ENCODE measurements around the gene CLDN5. TPM values are rescaled to one million over a fixed set of nuclear protein-coding genes. Genes with fewer than 3 reads are reported as not detected.

CLDN5 gene, protein sequence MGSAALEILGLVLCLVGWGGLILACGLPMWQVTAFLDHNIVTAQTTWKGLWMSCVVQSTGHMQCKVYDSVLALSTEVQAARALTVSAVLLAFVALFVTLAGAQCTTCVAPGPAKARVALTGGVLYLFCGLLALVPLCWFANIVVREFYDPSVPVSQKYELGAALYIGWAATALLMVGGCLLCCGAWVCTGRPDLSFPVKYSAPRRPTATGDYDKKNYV
- 228 TPM for total RNA-seq

DNA sequence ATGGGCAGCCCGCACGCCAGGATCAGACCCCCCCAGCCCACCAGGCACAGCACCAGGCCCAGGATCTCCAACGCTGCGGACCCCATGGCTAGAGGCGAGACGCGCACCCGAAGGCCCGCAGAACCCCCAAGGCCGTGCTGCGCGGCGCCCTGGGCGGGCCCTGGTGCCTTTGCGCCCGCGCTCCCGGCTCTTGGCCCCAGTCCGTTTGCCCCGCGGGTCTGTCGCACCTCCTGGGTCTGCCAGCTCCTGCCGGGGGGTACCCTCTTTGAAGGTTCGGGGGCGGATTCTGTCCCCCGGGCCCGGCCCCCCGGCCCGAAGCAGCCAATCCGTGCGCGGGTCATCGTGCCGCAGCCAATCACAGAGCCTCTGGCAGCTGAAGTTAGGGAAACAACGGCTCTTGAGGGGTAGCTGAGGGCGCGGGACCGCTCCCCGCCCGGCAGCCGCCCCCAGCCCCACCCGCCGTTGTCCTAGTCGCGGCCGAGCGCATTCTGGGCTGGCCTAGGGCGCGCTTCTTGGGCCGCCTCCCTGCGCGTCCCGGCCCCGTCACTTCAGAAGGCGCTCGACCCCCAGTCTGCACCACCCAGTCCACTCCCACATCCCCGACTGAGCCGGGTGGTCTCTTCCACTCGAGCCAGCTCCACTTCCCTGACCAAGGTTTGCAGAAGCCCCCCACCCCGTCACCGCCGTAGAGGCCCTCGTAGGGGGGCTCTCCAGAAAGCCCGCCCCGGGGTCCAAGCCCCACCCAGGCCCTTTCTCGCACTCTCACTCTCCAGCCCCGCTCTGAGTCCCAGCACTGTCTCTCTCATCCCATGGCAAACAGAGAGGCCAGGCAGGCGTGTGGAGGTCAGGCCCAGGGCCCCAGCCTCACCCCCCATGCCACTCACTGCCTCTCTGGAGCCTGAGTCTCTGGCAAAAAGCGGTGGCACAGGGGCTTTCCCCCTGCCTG is at the start of gene CLDN5:
Gene CLDN5 (minus strand): TSS at position 241 of the 946 bp plus-strand sequence. CDS start 155 bp downstream, at position 86.
- Histone ChIP-seq H3K27me3 (no peaks in the 10 kb centered on the region), H3K4me3 (peak within 1 kb of the TSS; percentile 38 to 44), H3K9me3 (no peaks in the 10 kb centered on the region), H3K4me1 (peaks cover 20% of the 10 kb centered on the region), H3K36me3 (no peaks in the 10 kb centered on the region), H3K27ac (peak within 1 kb of the TSS; percentile 68)
- TF ChIP-seq, protein P1, sequence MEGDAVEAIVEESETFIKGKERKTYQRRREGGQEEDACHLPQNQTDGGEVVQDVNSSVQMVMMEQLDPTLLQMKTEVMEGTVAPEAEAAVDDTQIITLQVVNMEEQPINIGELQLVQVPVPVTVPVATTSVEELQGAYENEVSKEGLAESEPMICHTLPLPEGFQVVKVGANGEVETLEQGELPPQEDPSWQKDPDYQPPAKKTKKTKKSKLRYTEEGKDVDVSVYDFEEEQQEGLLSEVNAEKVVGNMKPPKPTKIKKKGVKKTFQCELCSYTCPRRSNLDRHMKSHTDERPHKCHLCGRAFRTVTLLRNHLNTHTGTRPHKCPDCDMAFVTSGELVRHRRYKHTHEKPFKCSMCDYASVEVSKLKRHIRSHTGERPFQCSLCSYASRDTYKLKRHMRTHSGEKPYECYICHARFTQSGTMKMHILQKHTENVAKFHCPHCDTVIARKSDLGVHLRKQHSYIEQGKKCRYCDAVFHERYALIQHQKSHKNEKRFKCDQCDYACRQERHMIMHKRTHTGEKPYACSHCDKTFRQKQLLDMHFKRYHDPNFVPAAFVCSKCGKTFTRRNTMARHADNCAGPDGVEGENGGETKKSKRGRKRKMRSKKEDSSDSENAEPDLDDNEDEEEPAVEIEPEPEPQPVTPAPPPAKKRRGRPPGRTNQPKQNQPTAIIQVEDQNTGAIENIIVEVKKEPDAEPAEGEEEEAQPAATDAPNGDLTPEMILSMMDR (IDR thresholded peaks at IDR 0.05): no peak
- peak; percentile 26 to 44 for TF ChIP-seq POLR2AphosphoS5 (IDR thresholded peaks at IDR 0.05; ENCODE audit: insufficient read depth in 1 of 2, low read depth in 1 of 2)
- intact Hi-C loops (cut with DNase I): no loop called here
- no peak for DNase-seq (ENCODE audit: extremely low spot score in 2 of 2)

DNA sequence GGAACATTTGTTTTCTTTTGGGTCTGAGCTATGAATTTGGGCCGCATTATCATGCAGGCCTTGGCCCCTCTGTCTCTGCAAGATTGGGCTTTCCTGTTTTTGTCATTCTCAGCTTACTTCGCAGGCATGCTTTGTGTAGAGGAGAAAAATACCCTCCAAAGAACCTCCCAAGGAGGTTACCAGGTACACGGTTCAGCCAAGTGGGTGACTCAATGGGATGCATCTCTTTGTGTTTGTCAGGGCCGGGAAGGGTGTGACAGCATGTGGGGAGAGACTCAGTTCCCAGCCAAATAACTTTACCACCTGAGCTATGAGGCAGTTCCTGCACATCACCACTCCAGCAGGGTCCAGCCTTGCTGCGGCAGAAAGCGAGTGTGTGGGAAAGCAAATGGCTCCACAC is 47.8 kb upstream of the CLDN5 start:
- intact Hi-C loops (cut with DNase I): no loop called here
- Histone ChIP-seq H3K4me1 (peaks cover 8% of the 10 kb centered on the region), H3K9me3 (no peaks in the 10 kb centered on the region), H3K27ac (no peak overlapping the region), H3K4me3 (no peak overlapping the region), H3K27me3 (no peaks in the 10 kb centered on the region), H3K36me3 (no peaks in the 10 kb centered on the region)
- TF ChIP-seq POLR2AphosphoS5 (IDR thresholded peaks at IDR 0.05; ENCODE audit: insufficient read depth in 1 of 2, low read depth in 1 of 2): peak in 1 of 2 donors; percentile 38
- TF ChIP-seq, protein P1 (IDR thresholded peaks at IDR 0.05): no peak
- no peak for DNase-seq (ENCODE audit: extremely low spot score in 2 of 2)

DNA sequence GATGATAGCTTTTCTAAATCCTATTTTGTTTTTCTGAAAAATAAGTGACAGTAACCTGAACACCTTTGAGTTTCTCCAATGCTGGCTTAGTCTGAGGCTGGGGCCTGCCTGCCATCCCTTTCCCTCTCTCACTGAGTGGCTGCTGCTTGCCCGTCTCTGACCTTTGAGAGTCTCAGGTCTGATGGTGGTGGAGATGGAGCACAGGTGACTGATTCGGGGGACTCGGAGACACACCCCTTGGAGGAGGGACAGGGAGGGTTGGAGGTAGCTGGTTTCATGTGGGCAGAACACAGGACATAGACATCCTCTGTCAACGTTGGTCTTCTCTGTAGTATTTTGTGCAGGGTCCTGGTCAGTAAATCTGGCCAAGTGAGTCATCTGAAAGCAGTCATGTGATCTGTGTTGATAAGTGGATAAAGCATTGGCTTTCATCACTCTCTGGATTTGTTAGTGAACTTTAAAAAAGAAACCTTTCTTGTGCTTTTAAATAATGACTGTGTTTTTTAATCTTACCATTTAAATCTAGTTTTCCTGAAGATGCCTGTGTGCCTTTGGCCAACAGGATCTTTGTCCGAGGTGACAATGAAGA is 47.1 kb upstream of the CLDN5 start:
- peaks cover 8% of the 10 kb centered on the region for H3K4me1 ChIP-seq
- no peaks in the 10 kb centered on the region for H3K36me3 ChIP-seq
- no peak overlapping the region for H3K27ac ChIP-seq
- no peak for DNase-seq (ENCODE audit: extremely low spot score in 2 of 2)
- no peaks in the 10 kb centered on the region for H3K9me3 ChIP-seq
- H3K27me3 ChIP-seq: no peaks in the 10 kb centered on the region
- H3K4me3 ChIP-seq: no peak overlapping the region
- intact Hi-C loops (cut with DNase I): no loop called here
- TF ChIP-seq, protein P1 (IDR thresholded peaks at IDR 0.05): no peak
- TF ChIP-seq POLR2AphosphoS5 (IDR thresholded peaks at IDR 0.05; ENCODE audit: insufficient read depth in 1 of 2, low read depth in 1 of 2): no peak
- TF ChIP-seq POLR2A (IDR thresholded peaks at IDR 0.05): no peak

DNA sequence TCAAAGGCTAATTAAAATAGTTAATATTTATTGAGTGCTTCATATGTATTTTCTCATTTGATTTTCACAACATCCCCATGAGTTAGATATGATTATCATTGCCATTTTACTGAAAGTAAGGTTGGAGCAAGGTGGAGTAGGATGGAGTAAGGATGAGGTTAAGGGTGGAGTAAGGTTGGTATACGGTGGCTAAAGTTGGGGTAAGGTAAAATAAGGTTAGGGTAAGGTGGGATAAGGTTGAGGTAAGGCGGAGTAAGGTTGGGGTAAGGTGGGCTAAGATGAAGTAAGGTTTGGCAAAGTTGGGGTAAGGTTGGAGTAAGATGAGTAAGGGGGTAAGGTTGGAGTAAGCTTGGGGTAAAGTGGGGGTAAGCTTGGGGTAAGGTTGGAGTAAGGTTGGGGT is 45.8 kb upstream of the CLDN5 start:
- H3K27me3 ChIP-seq: no peaks in the 10 kb centered on the region
- H3K4me1 ChIP-seq: peaks cover 8% of the 10 kb centered on the region
- H3K4me3 ChIP-seq: no peak overlapping the region
- TF ChIP-seq POLR2AphosphoS5 (IDR thresholded peaks at IDR 0.05; ENCODE audit: insufficient read depth in 1 of 2, low read depth in 1 of 2) (no peak), POLR2A (IDR thresholded peaks at IDR 0.05) (no peak)
- TF ChIP-seq, protein P1 (IDR thresholded peaks at IDR 0.05): no peak
- intact Hi-C loops (cut with DNase I): no loop called here
- no peaks in the 10 kb centered on the region for H3K36me3 ChIP-seq
- DNase-seq (ENCODE audit: extremely low spot score in 2 of 2): no peak
- no peaks in the 10 kb centered on the region for H3K9me3 ChIP-seq
- no peak overlapping the region for H3K27ac ChIP-seq
